Mesothelial cell of epicardium (in vitro differentiated cells): ENCODE results near the gene ESYT2. TPM values are rescaled to one million over a fixed set of nuclear protein-coding genes. Genes with fewer than 3 reads are reported as not detected.
A peak's percentile ranks its signal among the peaks of the same experiment; 100 is the strongest.

Experiments used
- DNase-seq, 2 experiments: peaks; one replicate each; pipeline ENCODE4 v3.0.0; 2021; ENCODE audit warnings: low spot score in 2 of 2; ENCODE audit not compliant: unreplicated experiment in 2 of 2
- H3K27ac Mint-ChIP-seq: 2 replicates; pipeline ENCODE4 v1.8.0; 2021; ENCODE audit warnings: mixed read lengths
- H3K27me3 Mint-ChIP-seq: 2 replicates; pipeline ENCODE4 v1.8.0; 2021; ENCODE audit warnings: low read depth, mixed read lengths
- H3K36me3 Mint-ChIP-seq: 2 replicates; pipeline ENCODE4 v1.8.0; 2021; ENCODE audit warnings: mixed read lengths
- H3K4me1 Mint-ChIP-seq: 2 replicates; pipeline ENCODE4 v1.8.0; 2021; ENCODE audit warnings: mixed read lengths
- H3K4me3 Mint-ChIP-seq: 2 replicates; pipeline ENCODE4 v1.8.0; 2021; ENCODE audit warnings: mild to moderate bottlenecking, moderate library complexity, mixed read lengths
- H3K9me3 Mint-ChIP-seq: 2 replicates; pipeline ENCODE4 v1.8.0; 2021; ENCODE audit warnings: mixed read lengths
- CTCF ChIP-seq: fragments of 200-600 bp; sonication (generic); IDR thresholded peaks from one replicate; pipeline ENCODE4 v1.5.0; 2021; ENCODE audit warnings: antibody characterized with exemption; ENCODE audit not compliant: unreplicated experiment
- total RNA-seq: library from RNA; stranded (reverse); gene quantifications from 3 replicates; pipeline ENCODE4 v1.2.1, GENCODE V29; 2021

ESYT2 gene
- total RNA-seq, 1 donor from 2014 or later: 37.1 TPM

GRCh38 chr7:158824028-158824427 lies 5.3 kb downstream of the ESYT2 start:
- Mint-ChIP-seq H3K27me3 (no peaks in the 10 kb centered on the region), H3K27ac (no peak overlapping the region), H3K4me3 (no peak overlapping the region), H3K9me3 (no peaks in the 10 kb centered on the region), H3K36me3 (no peaks in the 10 kb centered on the region), H3K4me1 (peaks cover 33% of the 10 kb centered on the region)
- no peak for DNase-seq
- TF ChIP-seq CTCF: no peak

- Mint-ChIP-seq H3K4me1 (peaks cover 47% of the 10 kb centered on the region), H3K27ac (peak overlapping the region; percentile 70), H3K36me3 (no peaks in the 10 kb centered on the region), H3K27me3 (no peaks in the 10 kb centered on the region), H3K4me3 (no peak overlapping the region), H3K9me3 (no peaks in the 10 kb centered on the region)
- TF ChIP-seq CTCF: no peak
- DNase-seq: no peak
Measured at GRCh38 chr7:158821171-158822031, 7.9 kb downstream of the ESYT2 start.

DNA sequence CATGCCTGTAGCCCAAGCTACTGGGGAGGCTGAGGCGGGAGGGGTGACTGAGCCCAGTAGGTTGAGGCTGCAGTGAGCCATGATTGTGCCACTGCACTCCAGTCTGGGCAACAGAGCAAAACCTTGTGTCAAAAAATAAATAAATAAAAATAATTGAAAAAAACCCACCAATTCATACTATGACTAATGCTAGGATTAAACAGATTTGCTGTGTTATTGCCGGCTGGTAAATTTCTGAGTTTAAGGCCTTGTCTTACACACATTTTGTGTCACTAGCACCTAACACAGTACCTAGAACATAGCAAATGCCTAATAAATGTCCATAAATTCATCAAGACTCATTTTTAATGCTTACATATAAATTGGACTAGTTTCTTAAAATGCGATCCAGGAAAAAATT lies 8.7 kb downstream of the ESYT2 start:
- DNase-seq: no peak
- Mint-ChIP-seq H3K27me3 (no peaks in the 10 kb centered on the region), H3K4me1 (peaks cover 55% of the 10 kb centered on the region), H3K9me3 (no peaks in the 10 kb centered on the region), H3K27ac (peak overlapping the region; percentile 70), H3K36me3 (no peaks in the 10 kb centered on the region), H3K4me3 (no peak overlapping the region)
- TF ChIP-seq CTCF: no peak

- no peak for TF ChIP-seq CTCF
- peak overlapping the region; percentile 9 for H3K4me3 Mint-ChIP-seq
- peaks cover 64% of the 10 kb centered on the region for H3K4me1 Mint-ChIP-seq
- H3K27me3 Mint-ChIP-seq: no peaks in the 10 kb centered on the region
- peak overlapping the region; percentile 95 for H3K27ac Mint-ChIP-seq
- H3K36me3 Mint-ChIP-seq: no peaks in the 10 kb centered on the region
- H3K9me3 Mint-ChIP-seq: no peaks in the 10 kb centered on the region
- DNase-seq: no peak
Measured at GRCh38 chr7:158819571-158820203, 9.6 kb downstream of the ESYT2 start.

DNA sequence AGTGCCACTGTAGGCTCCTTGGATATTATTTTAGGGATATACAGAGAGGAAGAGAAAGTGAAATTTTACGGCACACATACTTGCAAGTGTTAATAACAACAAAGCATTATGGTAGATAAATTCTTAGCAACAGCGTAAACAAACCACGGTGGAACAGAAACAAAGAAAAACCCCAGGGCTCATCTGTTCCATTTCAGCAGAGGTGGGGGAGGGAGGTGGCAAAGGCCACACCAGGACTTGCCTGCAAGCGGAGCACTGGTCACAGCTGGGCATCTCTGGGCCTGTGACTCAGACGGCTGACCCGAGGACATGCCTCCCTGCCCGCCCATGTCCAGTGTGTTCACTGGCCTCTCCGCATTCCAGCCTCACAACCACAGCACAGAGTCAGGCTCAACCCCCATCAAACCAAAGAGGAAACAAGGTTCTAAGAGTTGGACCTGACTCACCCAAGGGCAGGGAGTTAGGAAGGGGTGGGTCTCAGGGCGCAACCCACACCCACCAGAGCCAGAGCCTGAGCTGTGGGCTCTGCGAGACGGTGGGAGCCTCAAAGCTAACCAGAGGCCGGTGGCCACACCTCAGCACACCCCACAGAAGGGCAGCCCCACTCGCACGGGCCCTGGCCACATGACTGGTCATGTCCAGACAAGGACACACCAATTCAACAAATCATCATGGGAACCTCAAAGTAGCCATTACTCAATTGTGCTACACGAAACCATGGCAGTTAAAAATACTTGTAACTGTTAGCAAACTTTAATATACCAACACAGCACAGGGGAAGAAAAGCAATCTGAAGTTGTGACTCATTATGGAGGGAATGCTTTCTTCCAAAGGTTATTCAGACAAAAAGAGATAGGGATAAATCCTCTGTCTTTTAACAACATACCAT lies 10.7 kb downstream of the ESYT2 start:
- peak overlapping the region; percentile 95 for H3K27ac Mint-ChIP-seq
- H3K36me3 Mint-ChIP-seq: no peaks in the 10 kb centered on the region
- no peak for DNase-seq
- H3K4me3 Mint-ChIP-seq: peak overlapping the region; percentile 9
- no peaks in the 10 kb centered on the region for H3K9me3 Mint-ChIP-seq
- H3K4me1 Mint-ChIP-seq: peaks cover 72% of the 10 kb centered on the region
- no peaks in the 10 kb centered on the region for H3K27me3 Mint-ChIP-seq
- no peak for TF ChIP-seq CTCF
